Naive thymus-derived CD4-positive, alpha-beta T cell (primary cell): Measurements from ENCODE around the gene LRRK1. TPM values are rescaled to one million over a fixed set of nuclear protein-coding genes. Genes with fewer than 3 reads are reported as not detected.

ENCODE experiments used
- ATAC-seq: fragments of 150-1000 bp; cut with Tn5 transposase; 2 replicates; pipeline ENCODE4 v1.10.0; 2021; ENCODE audit warnings: mild to moderate bottlenecking, moderate library complexity
- CTCF ChIA-PET: fragments of 350-600 bp; sonication (Branson Sonifier 250); formaldehyde crosslinking; loops from one replicate; lab custom pipeline; 2021; ENCODE audit warnings: antibody characterized with exemption; lab: Charles Lee
- POLR2A ChIA-PET: fragments of 350-600 bp; sonication (Branson Sonifier 250); formaldehyde crosslinking; loops from one replicate; lab custom pipeline; 2021; ENCODE audit warnings: antibody characterized with exemption, inconsistent platforms; lab: Charles Lee
- DNase-seq, 9 donors: peaks; one replicate each; pipeline versions ENCODE4 v3.0.0 to v3.0.0-alpha.2; 2020 to 2022; ENCODE audit warnings: mixed read lengths in 1 of 9
- H3K27ac ChIP-seq: one replicate; pipeline ENCODE4 v1.7.0; 2013; ENCODE audit warnings: mild to moderate bottlenecking, low read depth, low read length, moderate library complexity
- H3K27me3 ChIP-seq, 2 donors: one replicate each; pipeline ENCODE4 v1.7.0; 2013; ENCODE audit warnings: low read length in 2 of 2, mild to moderate bottlenecking in 2 of 2, moderate library complexity in 2 of 2; ENCODE audit not compliant: control insufficient read depth in 2 of 2, insufficient read depth in 2 of 2
- H3K36me3 ChIP-seq, 3 experiments: 1 replicate in 2 of 3; 2 replicates in 1 of 3; pipeline ENCODE4 v1.7.0; 2013; ENCODE audit warnings: low read length in 3 of 3, mild to moderate bottlenecking in 3 of 3, moderate library complexity in 1 of 3; ENCODE audit not compliant: insufficient read depth in 3 of 3, control insufficient read depth in 2 of 3
- H3K4me1 ChIP-seq, 2 donors: one replicate each; pipeline ENCODE4 v1.7.0; 2013; ENCODE audit warnings: low read length in 2 of 2, mild to moderate bottlenecking in 2 of 2, moderate library complexity in 1 of 2; ENCODE audit not compliant: control insufficient read depth in 2 of 2, insufficient read depth in 2 of 2
- H3K4me3 ChIP-seq: 2 replicates; pipeline ENCODE4 v1.7.0; 2013; ENCODE audit warnings: mild to moderate bottlenecking, low read length
- H3K9me3 ChIP-seq, 3 experiments: 1 replicate in 2 of 3; 2 replicates in 1 of 3; pipeline ENCODE4 v1.7.0; 2013; ENCODE audit warnings: low read length in 3 of 3; ENCODE audit not compliant: control insufficient read depth in 2 of 3
- H3K27ac Mint-ChIP-seq, 9 donors: one replicate each; pipeline ENCODE4 v1.8.0; 2020 to 2022; ENCODE audit warnings: mixed read lengths in 9 of 9, mild to moderate bottlenecking in 8 of 9, moderate library complexity in 5 of 9, inconsistent platforms in 2 of 9
- H3K27me3 Mint-ChIP-seq, 5 donors: one replicate each; pipeline ENCODE4 v1.8.0; 2021 to 2022; ENCODE audit warnings: mixed read lengths in 5 of 5, mild to moderate bottlenecking in 1 of 5
- H3K36me3 Mint-ChIP-seq, 5 donors: one replicate each; pipeline ENCODE4 v1.8.0; 2020 to 2022; ENCODE audit warnings: mixed read lengths in 5 of 5, mild to moderate bottlenecking in 3 of 5, inconsistent platforms in 1 of 5
- H3K4me1 Mint-ChIP-seq, 7 donors: one replicate each; pipeline ENCODE4 v1.8.0; 2020 to 2022; ENCODE audit warnings: mixed read lengths in 7 of 7, mild to moderate bottlenecking in 3 of 7, inconsistent platforms in 1 of 7
- H3K4me3 Mint-ChIP-seq, 10 donors: one replicate each; pipeline ENCODE4 v1.8.0; 2020 to 2022; ENCODE audit warnings: mild to moderate bottlenecking in 10 of 10, mixed read lengths in 10 of 10, moderate library complexity in 6 of 10, inconsistent platforms in 2 of 10
- H3K9me3 Mint-ChIP-seq, 11 donors: one replicate each; pipeline ENCODE4 v1.8.0; 2020 to 2022; ENCODE audit warnings: mixed read lengths in 11 of 11, mild to moderate bottlenecking in 4 of 11, inconsistent platforms in 1 of 11, moderate library complexity in 1 of 11
- intact Hi-C, 2 donors: fragments of 100-400 bp; cut with micrococcal nuclease; formaldehyde crosslinking; loops; one replicate each; pipeline ENCODE4 v1.15.1; 2023
- polyA plus RNA-seq, 2 donors: library from polyadenylated mRNA; unstranded; fragments of 300-500 nt; fragmentation: Illumina TruSeq; gene quantifications; one replicate each; pipeline ENCODE4 v1.2.3, GENCODE V29; 2021
- total RNA-seq, 6 experiments: library from RNA in 5 of 6; stranded (reverse) in 5 of 6; gene quantifications; 1 replicate in 5 of 6; 2 replicates in 1 of 6; pipeline ENCODE4 v1.2.3 and lab custom pipeline; 2021 to 2026

The LRRK1 gene
- total and polyA plus RNA-seq, 7 experiments from 2014 or later: 0.54 to 15.1 (median 0.60) TPM; not detected in 2

GRCh38 chr15:100901702-100902435, 17.3 kb upstream of the LRRK1 start:
- ChIA-PET CTCF (no interaction called here), POLR2A (no interaction called here)
- intact Hi-C loops: no loop called here
- H3K4me3 ChIP-seq: no peak overlapping the region
- H3K27ac ChIP-seq: no peak overlapping the region
- peaks cover 0 to 3% (median 0%) of the 10 kb centered on the region in 11 donors for H3K9me3 Mint-ChIP-seq
- ATAC-seq (no peak), DNase-seq (no peak)
- H3K9me3 ChIP-seq: no peaks in the 10 kb centered on the region
- peaks cover 0 to 38% (median 3%) of the 10 kb centered on the region in 5 donors for H3K27me3 Mint-ChIP-seq
- H3K4me3 Mint-ChIP-seq: no peak overlapping the region
- no peaks in the 10 kb centered on the region for H3K36me3 Mint-ChIP-seq
- H3K4me1 Mint-ChIP-seq: no peaks in the 10 kb centered on the region
- H3K27ac Mint-ChIP-seq: no peak overlapping the region
- H3K36me3 ChIP-seq: no peaks in the 10 kb centered on the region
- no peaks in the 10 kb centered on the region for H3K27me3 ChIP-seq
- no peaks in the 10 kb centered on the region for H3K4me1 ChIP-seq

- ATAC-seq: peak; percentile 51
- CTCF ChIA-PET: no interaction called here
- peaks cover 0 to 36% (median 3%) of the 10 kb centered on the region in 5 donors for H3K27me3 Mint-ChIP-seq
Observed at GRCh38 chr15:100902436-100903167, 16.6 kb upstream of the LRRK1 start.

GRCh38 chr15:100903168-100903554, 16.0 kb upstream of the LRRK1 start:
- DNase-seq (no peak), ATAC-seq (no peak)
- Mint-ChIP-seq H3K9me3 (peaks cover 0 to 3% (median 0%) of the 10 kb centered on the region in 11 donors), H3K36me3 (no peaks in the 10 kb centered on the region), H3K4me3 (no peak overlapping the region), H3K27me3 (peaks cover 0 to 30% (median 7%) of the 10 kb centered on the region in 5 donors), H3K27ac (no peak overlapping the region), H3K4me1 (no peaks in the 10 kb centered on the region)
- H3K27me3 ChIP-seq: no peaks in the 10 kb centered on the region
- ChIA-PET CTCF (interaction anchor here (0.5 kb wide), 1 partner anchor 473 kb away, joined by 3 read pairs; no protein-coding TSS in a partner anchor), POLR2A (no interaction called here)
- H3K4me1 ChIP-seq: no peaks in the 10 kb centered on the region
- no peak overlapping the region for H3K4me3 ChIP-seq
- H3K36me3 ChIP-seq: no peaks in the 10 kb centered on the region
- intact Hi-C loops: no loop called here
- no peaks in the 10 kb centered on the region for H3K9me3 ChIP-seq
- H3K27ac ChIP-seq: no peak overlapping the region

More at GRCh38 chr15:100902436-100903167, 16.6 kb upstream of the LRRK1 start:
- no peaks in the 10 kb centered on the region for H3K4me1 Mint-ChIP-seq
- POLR2A ChIA-PET: no interaction called here
- peaks cover 0 to 3% (median 0%) of the 10 kb centered on the region in 11 donors for H3K9me3 Mint-ChIP-seq
- H3K4me3 Mint-ChIP-seq: no peak overlapping the region
- Histone ChIP-seq H3K36me3 (no peaks in the 10 kb centered on the region), H3K4me3 (no peak overlapping the region), H3K4me1 (no peaks in the 10 kb centered on the region), H3K27ac (no peak overlapping the region), H3K9me3 (no peaks in the 10 kb centered on the region), H3K27me3 (no peaks in the 10 kb centered on the region)
- H3K27ac Mint-ChIP-seq: peak overlapping the region in 1 of 9 donors; percentile 35
- DNase-seq: no peak
- intact Hi-C loops: no loop called here
- no peaks in the 10 kb centered on the region for H3K36me3 Mint-ChIP-seq

GRCh38 chr15:100905850-100906249, 13.3 kb upstream of the LRRK1 start:
- Histone ChIP-seq H3K4me1 (no peaks in the 10 kb centered on the region), H3K4me3 (no peak overlapping the region), H3K27ac (no peak overlapping the region), H3K9me3 (no peaks in the 10 kb centered on the region), H3K27me3 (no peaks in the 10 kb centered on the region), H3K36me3 (no peaks in the 10 kb centered on the region)
- Mint-ChIP-seq H3K9me3 (peaks cover 0 to 3% (median 0%) of the 10 kb centered on the region in 11 donors), H3K36me3 (no peaks in the 10 kb centered on the region), H3K4me3 (no peak overlapping the region), H3K27ac (no peak overlapping the region), H3K4me1 (no peaks in the 10 kb centered on the region), H3K27me3 (peaks cover 3 to 34% (median 10%) of the 10 kb centered on the region in 5 donors)
- intact Hi-C loops: no loop called here
- no peak for ATAC-seq
- CTCF ChIA-PET: no interaction called here
- POLR2A ChIA-PET: no interaction called here
- no peak for DNase-seq

- H3K36me3 Mint-ChIP-seq: peaks cover 0 to 3% (median 0%) of the 10 kb centered on the region in 5 donors
- no peak overlapping the region for H3K4me3 Mint-ChIP-seq
- CTCF ChIA-PET: no interaction called here
- DNase-seq (no peak), ATAC-seq (no peak)
- peaks cover 0 to 3% (median 0%) of the 10 kb centered on the region in 11 donors for H3K9me3 Mint-ChIP-seq
- intact Hi-C loops: no loop called here
- H3K4me1 Mint-ChIP-seq: no peaks in the 10 kb centered on the region
- no peak overlapping the region for H3K27ac Mint-ChIP-seq
- no peak overlapping the region for H3K4me3 ChIP-seq
- H3K4me1 ChIP-seq: no peaks in the 10 kb centered on the region
- no peaks in the 10 kb centered on the region for H3K9me3 ChIP-seq
- no peaks in the 10 kb centered on the region for H3K27me3 ChIP-seq
- POLR2A ChIA-PET: no interaction called here
- H3K27me3 Mint-ChIP-seq: peaks cover 18 to 44% (median 24%) of the 10 kb centered on the region in 5 donors
- H3K27ac ChIP-seq: no peak overlapping the region
- H3K36me3 ChIP-seq: no peaks in the 10 kb centered on the region
Observed at GRCh38 chr15:100908466-100908865, 10.7 kb upstream of the LRRK1 start.

- no peaks in the 10 kb centered on the region for H3K4me1 ChIP-seq
- Mint-ChIP-seq H3K9me3 (peaks cover 0 to 6% (median 0%) of the 10 kb centered on the region in 11 donors), H3K4me3 (no peak overlapping the region), H3K4me1 (no peaks in the 10 kb centered on the region), H3K27ac (peak overlapping the region in 1 of 9 donors; percentile 41), H3K36me3 (peaks cover 0 to 4% (median 0%) of the 10 kb centered on the region in 5 donors), H3K27me3 (peaks cover 26 to 52% (median 33%) of the 10 kb centered on the region in 5 donors)
- H3K36me3 ChIP-seq: no peaks in the 10 kb centered on the region
- H3K4me3 ChIP-seq: no peak overlapping the region
- H3K27me3 ChIP-seq: no peaks in the 10 kb centered on the region
- ChIA-PET POLR2A (no interaction called here), CTCF (no interaction called here)
- intact Hi-C loops: no loop called here
- ATAC-seq: no peak
- no peaks in the 10 kb centered on the region for H3K9me3 ChIP-seq
- DNase-seq: no peak
- H3K27ac ChIP-seq: no peak overlapping the region
Observed at GRCh38 chr15:100909565-100909964, 9.6 kb upstream of the LRRK1 start.
